HG03432 (cell line): Measurements from ENCODE around the gene ARMH1.
A peak's percentile ranks its signal among the peaks of the same experiment; 100 is the strongest.

Source experiments
- ATAC-seq: cut with Tn5 transposase; IDR thresholded peaks from one replicate; pipeline ENCODE4 v1.9.1; 2021; ENCODE audit warnings: mild to moderate bottlenecking, moderate library complexity; ENCODE audit not compliant: unreplicated experiment

Gene ARMH1

DNA sequence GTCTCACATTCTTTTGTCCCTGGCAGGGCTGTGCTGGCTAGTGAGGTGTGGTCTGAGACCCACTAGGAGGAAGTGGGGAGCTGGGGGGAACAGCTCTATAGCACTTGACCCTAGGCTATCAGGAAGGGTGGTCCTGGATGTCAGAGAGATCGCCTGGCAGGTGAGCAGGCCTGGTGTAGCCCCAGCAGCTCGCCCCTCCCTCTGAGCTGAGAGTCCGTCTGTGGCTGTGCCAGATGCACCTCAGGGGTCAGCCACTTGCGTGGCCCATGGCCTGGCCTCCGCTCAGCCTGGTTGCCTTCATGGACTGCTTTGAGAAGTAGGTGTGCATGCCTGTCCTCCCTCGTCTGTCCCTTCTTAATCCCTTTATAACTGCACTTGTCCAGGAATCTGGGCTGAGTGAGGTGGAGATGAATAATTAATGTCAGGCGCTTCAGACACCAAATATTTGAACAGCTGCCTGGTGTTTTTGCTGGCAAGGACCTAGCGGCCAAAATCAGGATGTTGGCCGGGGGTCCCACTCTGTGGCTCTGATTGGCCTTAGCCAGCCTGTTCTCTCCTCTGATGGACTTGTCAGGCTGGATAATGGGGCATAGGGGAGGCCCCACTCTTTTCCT, 30.7 kb upstream of the ARMH1 start:
- no peak for ATAC-seq

DNA sequence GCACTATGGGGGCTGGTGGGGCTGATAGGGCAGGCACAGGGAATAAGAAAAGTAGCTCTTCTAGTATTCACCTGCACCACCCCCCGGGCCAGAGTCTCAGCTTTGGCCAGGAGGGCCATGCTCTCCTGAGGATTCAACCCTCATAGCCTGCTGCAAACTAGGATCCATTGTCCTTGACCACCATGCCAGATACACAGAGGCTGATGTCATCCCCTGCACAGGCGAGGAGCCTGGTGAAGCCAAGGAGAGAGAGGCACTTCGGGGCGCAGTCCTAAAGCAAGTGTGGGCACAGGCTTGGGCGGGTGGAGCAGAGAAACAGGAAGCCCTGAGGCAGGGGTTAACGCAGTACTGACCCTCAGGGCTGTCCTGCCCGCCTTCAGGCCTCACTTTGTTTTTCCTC, 29.7 kb upstream of the ARMH1 start:
- no peak for ATAC-seq

- ATAC-seq, result no peak
These were observed 28.9 kb upstream of the ARMH1 start for GRCh38 chr1:44645476-44646244.

- ATAC-seq, result no peak
These were observed 28.0 kb upstream of the ARMH1 start for GRCh38 chr1:44646261-44647110.

- ATAC-seq, result no peak
These were observed 26.6 kb upstream of the ARMH1 start for GRCh38 chr1:44647896-44648295.

GRCh38 chr1:44648529-44649250, 25.8 kb upstream of the ARMH1 start:
- no peak for ATAC-seq

DNA sequence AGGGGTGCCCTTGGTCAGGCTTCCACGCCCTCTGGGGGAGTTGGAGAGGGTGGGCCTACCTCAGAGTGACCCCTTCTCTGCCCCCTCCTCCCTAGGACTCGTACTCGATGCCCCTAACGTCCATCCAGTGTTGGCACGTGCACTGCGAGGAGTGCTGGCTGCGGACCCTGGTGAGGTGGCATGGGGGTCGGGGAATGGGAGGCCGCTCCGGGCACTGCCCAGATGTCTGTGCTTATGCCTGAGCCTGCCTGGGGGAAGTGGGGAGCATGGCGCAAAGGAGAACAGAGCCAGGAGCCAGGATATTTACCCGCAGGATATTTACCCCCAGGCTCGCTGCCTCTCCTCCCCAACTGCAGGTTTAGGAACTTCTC, 24.7 kb upstream of the ARMH1 start:
- no peak for ATAC-seq

DNA sequence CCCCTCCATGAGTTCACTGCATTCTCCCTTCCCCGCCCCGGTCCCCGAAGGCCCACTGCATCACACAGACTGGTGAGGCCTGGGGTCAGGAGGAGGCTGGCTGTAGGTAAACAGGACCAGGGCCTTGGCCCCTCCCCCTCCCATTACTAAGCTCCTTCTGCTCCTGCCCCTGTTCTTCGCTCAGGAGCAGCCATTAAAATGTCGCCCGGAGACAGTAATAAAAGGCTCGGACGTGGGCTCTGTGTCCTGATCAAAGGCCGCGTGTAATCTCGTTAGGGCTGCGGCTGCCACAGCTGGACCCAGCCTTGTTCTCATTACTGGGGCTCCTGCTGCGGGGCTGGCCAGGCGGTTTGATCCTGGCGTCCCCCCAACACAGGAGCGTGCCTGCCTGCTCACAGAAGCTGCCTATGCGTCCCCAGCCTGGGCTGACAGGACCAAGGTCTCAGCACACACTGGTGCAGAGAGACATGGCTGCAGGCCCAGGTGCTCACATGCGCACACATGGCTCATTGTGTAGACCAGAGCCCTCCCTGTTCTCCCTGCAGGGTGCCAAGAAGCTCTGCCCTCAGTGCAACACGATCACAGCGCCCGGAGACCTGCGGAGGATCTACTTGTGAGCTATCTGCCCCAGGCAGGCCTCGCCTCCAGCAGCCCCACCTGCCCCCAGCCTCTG, 24.2 kb upstream of the ARMH1 start:
- ATAC-seq, result no peak

DNA sequence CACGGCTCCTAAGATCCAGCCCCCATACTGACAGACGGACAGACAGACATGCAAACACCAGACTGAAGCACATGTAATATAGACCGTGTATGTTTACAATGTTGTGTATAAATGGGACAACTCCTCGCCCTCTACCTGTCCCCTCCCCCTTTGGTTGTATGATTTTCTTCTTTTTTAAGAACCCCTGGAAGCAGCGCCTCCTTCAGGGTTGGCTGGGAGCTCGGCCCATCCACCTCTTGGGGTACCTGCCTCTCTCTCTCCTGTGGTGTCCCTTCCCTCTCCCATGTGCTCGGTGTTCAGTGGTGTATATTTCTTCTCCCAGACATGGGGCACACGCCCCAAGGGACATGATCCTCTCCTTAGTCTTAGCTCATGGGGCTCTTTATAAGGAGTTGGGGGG, 23.4 kb upstream of the ARMH1 start:
- no peak for ATAC-seq

GRCh38 chr1:44652445-44653106, 21.9 kb upstream of the ARMH1 start:
- peak; percentile 70 for ATAC-seq

GRCh38 chr1:44653107-44653964, 21.2 kb upstream of the ARMH1 start:
- ATAC-seq, result no peak

- no peak for ATAC-seq
These were observed 19.8 kb upstream of the ARMH1 start for GRCh38 chr1:44654621-44655187.

DNA sequence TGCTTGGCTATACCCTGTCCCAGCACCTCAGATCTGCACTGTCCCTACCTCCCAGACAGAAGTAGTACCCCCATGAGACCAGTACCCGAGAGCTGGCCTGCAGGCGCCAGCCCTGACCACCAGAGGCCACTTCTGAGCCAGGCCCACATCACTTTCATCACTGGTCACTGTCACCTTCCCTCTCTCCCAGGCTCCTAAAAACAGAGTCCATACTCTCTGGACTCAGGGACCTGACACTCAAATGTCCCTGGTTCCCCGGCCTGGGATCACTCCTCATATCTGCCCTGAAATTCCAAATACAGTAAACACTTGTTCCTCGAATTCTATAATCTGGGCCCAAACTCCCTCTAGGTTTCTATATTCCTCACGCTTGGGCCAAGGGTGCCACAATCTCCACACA, 18.9 kb upstream of the ARMH1 start:
- ATAC-seq, result no peak

GRCh38 chr1:44659566-44659965, 14.9 kb upstream of the ARMH1 start:
- no peak for ATAC-seq

DNA sequence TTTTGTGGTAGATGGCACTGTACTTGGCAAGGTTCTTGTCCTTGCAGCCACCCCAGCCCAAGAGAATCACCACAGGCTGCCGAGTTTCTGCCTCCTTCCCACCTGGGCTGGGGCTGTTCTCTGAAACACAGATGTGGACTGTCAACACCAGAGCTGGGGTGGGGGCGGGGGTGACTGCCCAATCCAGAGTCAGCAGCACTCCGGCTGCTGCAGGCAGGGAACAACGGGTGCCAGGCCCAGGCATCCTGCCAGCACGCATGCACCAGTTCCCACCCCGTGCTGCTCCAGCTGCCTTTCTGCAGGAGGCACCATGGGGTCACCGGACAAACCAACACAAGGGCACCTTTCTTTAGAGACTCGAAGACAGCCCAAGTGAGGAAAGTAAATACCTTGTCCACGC, 14.3 kb upstream of the ARMH1 start:
- ATAC-seq, result no peak

DNA sequence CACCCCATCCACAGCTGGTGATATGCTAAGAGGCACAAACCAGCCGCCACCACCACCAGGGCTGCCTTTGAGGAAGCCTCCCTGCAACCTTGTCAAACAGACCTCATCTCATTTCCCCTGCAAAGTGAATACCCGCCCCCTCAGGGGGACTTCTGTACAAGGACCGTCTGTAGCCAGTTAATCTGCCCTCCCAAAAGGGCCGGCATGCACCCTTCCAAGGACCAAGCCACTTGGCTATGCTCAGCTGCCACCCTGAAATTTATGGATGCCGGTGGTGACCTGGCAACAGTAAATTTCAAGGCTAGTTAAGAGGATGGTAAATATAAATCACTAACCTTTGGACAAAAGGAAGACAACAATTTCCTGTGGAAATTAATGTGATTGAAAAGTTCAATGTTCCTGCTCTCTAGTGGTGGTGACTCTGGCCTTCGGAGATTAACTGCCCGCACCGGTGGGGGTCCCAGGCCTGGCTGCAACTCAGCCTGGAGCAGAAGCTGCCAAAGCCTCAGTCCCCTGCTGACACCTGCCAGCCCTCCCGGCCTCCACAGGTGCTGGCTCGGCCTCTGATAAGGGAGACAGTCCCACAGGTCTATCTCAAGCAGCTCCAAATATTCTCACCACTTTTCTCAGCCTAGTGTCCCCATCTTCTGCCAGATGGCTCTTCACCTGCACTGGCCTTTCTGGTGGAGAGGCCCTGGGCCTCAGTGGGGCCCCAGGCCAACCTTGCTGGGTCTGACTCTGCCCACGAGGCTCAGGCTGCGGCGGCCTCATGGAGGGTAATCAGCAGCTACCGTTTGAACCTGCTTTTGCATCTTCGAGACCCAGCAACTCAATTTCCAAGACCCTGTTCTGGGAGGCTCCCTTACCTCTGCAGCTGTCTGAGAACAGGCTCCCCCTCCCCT, 12.5 kb upstream of the ARMH1 start:
- no peak for ATAC-seq

DNA sequence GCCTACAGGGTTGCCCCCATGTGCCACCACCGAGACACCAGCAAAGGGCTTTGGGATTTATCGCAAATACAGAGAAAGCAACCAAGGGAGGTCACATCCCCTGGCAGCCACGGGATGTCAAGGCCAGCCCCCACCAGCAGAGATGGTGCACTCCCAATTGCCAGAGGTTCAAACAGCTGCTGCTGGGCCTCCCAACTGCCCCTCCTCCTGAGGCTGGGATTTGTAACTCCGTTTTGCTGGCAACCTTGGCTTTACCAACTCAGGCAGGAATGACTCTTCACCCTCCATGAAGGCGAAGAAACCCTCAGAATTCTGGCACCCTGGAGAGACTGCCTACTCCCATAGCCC, 11.9 kb upstream of the ARMH1 start:
- no peak for ATAC-seq

- ATAC-seq, result no peak
These were observed 11.1 kb upstream of the ARMH1 start for GRCh38 chr1:44663417-44663816.
